Stimulated activated CD8-positive, alpha-beta memory T cell treated with anti-CD3 and anti-CD28 coated beads, Interleukin-15, amount 100 ng/mL, for 24 hours (primary cell): Measurements from ENCODE around the gene GINS3.
"Not testable (repeated sequence)": the region's sequence is repeated elsewhere in the genome, so short reads cannot be mapped to it uniquely, and the experiment has no call there.

ENCODE experiments used
- DNase-seq: peaks from one replicate; pipeline ENCODE4 v3.0.0-alpha.2; 2020; ENCODE audit warnings: low read depth

The GINS3 gene

DNA sequence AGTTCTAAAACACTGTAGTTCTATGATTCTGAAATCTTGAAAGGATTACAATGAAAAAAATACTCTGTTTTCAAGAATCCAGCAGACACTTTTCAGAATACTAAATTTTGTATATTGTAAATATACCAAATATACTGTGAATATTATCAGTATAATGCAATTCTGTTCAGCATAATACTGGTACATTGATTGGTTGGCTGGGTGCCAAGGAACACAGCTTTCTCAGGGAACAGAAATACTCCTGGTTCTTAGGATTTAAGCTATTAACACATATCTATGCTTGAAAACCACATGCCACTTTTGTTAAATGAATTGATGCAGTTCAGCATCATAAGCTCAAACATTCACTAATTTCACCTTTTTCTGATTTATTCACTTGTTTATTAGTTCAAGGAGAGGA lies 2.5 kb upstream of the GINS3 start:
- DNase-seq = no peak

DNA sequence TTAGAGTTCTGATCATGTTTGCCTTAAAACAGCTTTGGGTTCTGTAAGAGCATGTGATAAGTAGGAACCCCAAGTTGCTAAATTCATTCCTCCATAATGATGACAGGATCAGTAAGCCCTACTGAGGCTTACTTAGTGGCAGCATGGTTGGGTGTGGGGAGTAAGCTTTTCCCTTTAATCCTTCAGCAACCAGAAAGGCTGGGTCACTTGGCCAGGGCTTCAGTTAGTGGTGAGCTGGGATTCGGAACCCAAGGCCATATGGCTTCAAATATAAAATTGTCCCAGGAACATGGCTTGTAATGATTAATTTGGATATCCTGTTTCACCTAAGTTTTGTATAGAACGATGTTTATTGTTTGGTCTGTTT lies 850 bp downstream of the GINS3 start:
- no peak for DNase-seq

DNA sequence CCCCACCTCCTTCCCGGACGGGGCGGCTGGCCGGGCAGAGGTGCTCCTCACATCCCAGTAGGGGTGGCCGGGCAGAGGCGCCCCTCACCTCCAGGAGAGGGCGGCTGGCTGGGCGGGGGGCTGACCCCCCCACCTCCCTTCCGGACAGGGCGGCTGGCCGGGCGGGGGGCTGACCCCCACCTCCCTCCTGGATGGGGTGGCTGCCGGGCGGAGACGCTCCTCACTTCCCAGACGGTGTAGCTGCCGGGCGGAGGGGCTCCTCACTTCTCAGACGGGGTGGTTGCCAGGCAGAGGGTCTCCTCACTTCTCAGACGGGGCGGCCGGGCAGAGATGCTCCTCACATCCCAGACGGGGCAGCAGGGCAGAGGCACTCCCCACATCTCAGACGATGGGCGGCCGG lies 4.6 kb downstream of the GINS3 start:
- DNase-seq = not testable (repeated sequence)

GRCh38 chr16:58399718-58400633 lies 7.7 kb downstream of the GINS3 start:
- no peak for DNase-seq

GRCh38 chr16:58401305-58401704 lies 9.0 kb downstream of the GINS3 start:
- not testable (repeated sequence) for DNase-seq

- DNase-seq = no peak
These were observed 10.5 kb downstream of the GINS3 start for GRCh38 chr16:58402796-58403195.

- no peak for DNase-seq
These were observed 17.2 kb downstream of the GINS3 start for GRCh38 chr16:58409316-58409973.

DNA sequence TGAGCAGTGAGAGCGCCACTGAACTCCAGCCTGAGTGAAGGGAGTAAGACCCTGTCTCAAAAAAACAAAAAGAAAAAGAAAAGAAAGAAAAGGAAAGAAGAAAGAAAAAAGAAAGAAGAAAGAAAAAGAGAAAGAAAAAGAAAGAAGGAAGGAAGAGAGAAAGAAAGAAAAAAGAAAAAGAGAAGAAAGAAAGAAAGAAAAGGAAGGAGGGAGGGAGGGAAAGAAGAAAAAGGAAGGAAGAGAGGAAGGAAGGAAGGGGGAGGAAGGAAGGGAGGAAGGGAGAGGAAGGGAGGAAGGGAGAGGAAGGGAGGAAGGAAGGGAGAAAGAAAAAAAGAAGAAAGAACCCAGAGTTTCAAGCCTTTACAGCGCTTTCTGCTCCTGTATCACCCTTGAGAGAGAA lies 19.1 kb downstream of the GINS3 start:
- DNase-seq = no peak

DNA sequence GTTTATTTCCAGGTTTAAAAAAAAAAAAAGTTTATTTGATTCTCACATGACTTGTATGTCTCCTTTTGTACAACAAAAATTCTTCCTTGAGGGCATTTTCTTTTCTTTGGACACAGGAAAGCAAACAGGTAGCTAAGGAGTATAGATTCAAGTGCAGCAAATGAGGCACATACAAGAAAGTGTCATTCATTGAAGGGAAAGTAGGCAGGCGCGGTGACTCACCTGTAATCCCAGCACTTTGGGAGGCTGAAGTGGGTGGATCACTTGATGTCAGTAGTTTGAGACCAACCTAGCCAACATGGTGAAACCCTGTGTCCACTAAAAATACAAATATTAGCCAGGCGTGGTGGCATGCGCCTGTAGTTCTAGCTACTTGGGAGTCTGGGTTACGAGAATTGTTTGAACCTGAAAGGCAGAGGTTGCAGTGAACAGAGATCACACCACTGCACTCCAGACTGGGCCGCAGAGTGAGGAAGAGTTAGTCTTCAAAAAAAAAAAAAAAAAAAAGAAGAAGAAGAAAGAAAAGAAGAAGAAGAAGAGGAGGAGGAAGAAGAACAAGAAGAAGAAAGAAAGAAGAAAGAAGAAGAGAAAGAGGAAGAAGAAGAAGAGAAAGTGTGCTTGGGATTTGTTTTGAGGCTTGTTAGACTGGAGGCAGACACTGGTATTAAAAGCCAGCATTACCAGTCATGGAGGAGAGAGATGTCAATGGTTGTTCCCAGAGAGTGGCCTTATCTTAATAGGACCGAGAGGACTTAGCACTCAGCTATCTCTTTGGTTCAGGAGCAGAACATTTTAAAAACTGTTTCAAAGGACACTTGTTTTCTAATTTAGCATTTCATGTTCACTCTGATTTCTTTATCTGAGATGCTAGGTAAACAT lies 19.7 kb downstream of the GINS3 start:
- DNase-seq = no peak

DNA sequence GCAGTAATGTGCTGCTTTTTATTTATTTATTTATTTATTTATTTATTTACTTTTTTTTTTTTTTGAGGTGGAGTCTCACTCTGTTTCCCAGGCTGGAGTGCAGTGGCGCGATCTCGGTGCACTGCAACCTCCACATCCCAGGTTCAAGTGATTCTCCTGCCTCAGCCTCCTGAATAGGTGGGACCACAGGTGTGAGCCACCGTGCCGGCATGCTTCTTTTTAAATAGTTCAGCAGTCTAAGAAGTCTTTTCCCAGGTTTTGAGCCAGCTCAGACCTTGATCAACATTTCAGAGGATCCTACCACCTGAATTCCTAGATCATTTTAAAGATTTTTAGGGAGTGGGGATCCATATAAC lies 20.3 kb downstream of the GINS3 start:
- not testable (repeated sequence) for DNase-seq

- no peak for DNase-seq
These were observed 21.1 kb downstream of the GINS3 start for GRCh38 chr16:58413359-58413758.

DNA sequence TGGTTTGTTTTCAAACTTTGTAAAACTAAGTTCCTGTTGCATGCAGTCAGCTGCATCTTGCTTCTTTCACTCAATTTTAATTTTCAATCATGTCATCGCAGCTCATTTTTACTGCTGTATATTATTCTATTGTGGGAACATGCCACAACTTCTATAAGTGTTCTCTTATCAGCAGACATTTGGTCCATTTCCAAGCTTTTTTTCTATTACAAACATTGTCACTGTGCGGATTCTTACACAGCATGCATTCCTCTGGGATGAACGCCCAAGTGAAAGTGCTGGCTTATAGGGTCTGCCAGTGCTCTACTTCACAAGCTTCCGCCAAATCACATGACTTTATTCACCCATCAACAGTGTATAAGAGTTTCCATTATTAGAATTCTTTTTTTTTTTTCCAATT lies 22.7 kb downstream of the GINS3 start:
- no peak for DNase-seq

DNA sequence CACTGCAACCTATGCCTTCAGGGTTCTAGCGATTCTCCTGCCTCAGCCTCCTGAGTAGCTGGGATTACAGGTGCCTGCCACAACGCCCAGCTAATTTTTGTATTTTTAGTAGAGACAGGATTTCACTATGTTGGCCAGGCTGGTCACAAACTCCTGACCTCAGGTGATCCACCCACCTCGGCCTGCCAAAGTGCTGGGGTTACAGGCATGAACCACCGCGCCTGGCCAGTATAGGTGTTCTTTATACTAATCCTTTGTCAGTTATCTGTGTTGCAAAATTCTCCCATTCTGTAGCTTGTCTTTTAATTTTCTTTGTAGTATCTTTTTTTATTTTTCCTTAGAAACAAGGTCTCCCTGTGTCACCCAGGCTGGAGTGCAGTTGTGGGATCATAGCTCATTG lies 23.7 kb downstream of the GINS3 start:
- not testable (repeated sequence) for DNase-seq

- no peak for DNase-seq
These were observed 24.8 kb downstream of the GINS3 start for GRCh38 chr16:58417035-58417434.

GRCh38 chr16:58417600-58417999 lies 25.3 kb downstream of the GINS3 start:
- no peak for DNase-seq

GRCh38 chr16:58418026-58418425 lies 25.8 kb downstream of the GINS3 start:
- DNase-seq = no peak

- DNase-seq = no peak
These were observed 26.3 kb downstream of the GINS3 start for GRCh38 chr16:58418601-58419000.

DNA sequence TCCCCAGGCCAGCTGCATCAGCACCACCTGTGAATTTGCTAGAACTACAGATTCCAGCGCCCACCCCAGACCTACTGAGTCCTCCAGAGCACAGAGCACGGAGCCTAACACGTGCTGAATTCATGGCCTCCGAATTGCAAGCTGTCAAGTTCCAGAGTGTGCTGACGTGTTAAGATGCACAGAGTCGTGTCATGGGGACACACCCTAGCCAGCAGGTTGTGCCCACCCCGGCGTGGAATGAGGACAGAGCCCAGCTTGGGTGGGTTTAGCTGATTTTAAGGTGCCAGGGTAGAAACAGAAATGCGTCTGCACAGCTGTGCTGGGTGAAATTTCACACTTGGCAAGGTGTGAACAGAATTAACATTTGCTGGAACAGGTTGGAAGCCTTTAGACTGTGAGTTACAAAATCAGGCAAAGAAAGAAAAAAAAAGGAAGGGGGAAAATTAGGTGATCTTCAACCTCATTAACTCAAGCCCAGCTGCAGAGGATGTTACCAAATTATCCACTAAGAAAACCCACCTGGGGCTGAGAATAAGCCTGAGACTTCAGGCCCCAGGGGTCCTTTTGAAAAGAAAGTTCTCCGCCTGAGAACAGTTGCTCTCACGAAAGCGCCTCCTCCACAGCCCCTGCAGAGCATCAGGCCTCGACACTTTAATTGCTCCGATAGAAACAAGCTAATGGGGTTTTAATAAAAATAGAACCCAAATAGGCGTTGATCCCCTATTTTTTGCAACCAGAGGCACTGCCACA lies 27.1 kb downstream of the GINS3 start:
- DNase-seq = no peak

DNA sequence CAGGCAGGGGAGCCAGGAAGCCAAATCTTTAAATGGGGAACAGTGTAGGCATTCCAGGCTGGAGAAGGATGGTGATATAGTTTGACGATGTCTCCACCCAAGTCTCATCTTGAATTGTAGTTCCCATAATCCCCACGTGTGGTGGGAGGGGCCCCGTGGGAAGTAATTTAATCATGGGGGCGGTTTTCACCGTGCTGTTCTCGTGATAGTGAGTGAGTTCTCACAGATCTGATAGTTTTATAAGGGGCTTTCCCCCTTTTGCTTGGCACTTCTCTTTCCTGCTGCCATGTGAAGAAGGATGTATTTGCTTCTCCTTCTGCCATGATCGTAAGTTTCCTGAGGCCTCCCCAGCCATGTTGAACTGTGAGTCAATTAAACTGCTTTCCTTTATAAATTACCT lies 28.8 kb downstream of the GINS3 start:
- no peak for DNase-seq

DNA sequence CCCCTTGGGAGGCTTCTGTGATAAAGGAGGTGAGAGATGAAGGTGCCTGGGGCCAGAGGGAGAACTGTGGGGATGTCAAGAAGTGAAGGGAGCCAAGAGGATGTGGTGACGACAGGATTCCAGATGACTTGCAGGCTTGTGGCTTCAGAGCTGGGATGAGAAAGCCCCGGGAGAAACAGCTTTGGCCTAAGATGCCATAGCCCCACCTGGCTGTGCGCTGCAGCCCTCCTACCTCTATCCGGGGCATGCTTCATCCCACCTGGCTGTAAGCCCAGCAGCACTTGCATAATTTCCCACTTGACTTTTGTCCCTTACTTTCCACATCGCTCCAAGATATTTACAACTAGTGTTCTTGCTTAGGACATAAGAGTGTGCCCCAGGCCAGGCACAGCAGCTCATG lies 29.3 kb downstream of the GINS3 start:
- no peak for DNase-seq

GRCh38 chr16:58422809-58423208 lies 30.5 kb downstream of the GINS3 start:
- DNase-seq = no peak

DNA sequence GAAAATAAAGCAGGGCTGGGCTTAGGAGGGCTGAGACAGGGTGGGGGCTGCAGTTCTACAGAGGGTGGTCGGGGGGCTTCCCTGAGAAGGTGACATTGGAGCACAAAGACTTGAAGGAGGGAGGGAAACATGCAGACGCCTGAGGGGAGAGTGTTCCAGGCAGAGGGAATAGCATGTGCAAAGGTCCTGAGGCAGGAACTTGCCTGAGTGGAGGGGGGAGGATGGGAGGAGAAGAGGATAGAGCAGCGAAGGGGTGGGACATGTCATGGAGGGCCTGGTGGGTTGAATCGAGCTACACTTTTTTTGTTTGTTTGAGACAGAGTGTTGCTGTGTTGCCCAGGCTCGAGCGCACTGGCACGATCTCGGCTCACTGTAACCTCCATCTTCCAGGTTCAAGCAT lies 33.0 kb downstream of the GINS3 start:
- no peak for DNase-seq
